ENCODE results near the gene TAPBP. TPM values are rescaled to one million over a fixed set of nuclear protein-coding genes. Genes with fewer than 3 reads are reported as not detected.

Gene TAPBP
- total and polyA plus RNA-seq, 9 donors = 16.0 to 28.4 (median 21.1) TPM

Other genes with a start within 250 kb of the TAPBP start
- gene HLA-DPA1, start 240.4 kb downstream of the TAPBP start, total RNA-seq = 18.6 TPM
- 10 to 100 TPM; 11.4 to 18.7 (median 14.3) TPM for gene HLA-DPA1, start 240.4 kb downstream of the TAPBP start, polyA plus RNA-seq (ENCODE audit: insufficient read depth in 1 of 8, insufficient read length in 8 of 8, low replicate concordance in 1 of 8)
- 12.1 TPM for gene HLA-DPB1, start 238.1 kb downstream of the TAPBP start, total RNA-seq
- 10 to 100 TPM in 5 of 8 donors, 1 to 10 TPM in 3; 7.9 to 15.8 (median 11.1) TPM for gene HLA-DPB1, start 238.1 kb downstream of the TAPBP start, polyA plus RNA-seq (ENCODE audit: insufficient read depth in 1 of 8, insufficient read length in 8 of 8, low replicate concordance in 1 of 8)
- gene COL11A2, start 121.6 kb downstream of the TAPBP start, total RNA-seq = 172 TPM
- gene COL11A2, start 121.6 kb downstream of the TAPBP start, polyA plus RNA-seq (ENCODE audit: insufficient read depth in 1 of 8, insufficient read length in 8 of 8, low replicate concordance in 1 of 8) = 100 to 1,000 TPM in 2 of 8 donors, 10 to 100 TPM in 6; 35.8 to 245 (median 53.2) TPM
- 22.9 TPM for gene RXRB, start 113.4 kb downstream of the TAPBP start, total RNA-seq
- gene RXRB, start 113.4 kb downstream of the TAPBP start, polyA plus RNA-seq (ENCODE audit: insufficient read depth in 1 of 8, insufficient read length in 8 of 8, low replicate concordance in 1 of 8) = 10 to 100 TPM; 38.2 to 44.4 (median 40.8) TPM
- gene SLC39A7, start 113.2 kb downstream of the TAPBP start, total RNA-seq = 66.1 TPM
- gene SLC39A7, start 113.2 kb downstream of the TAPBP start, polyA plus RNA-seq (ENCODE audit: insufficient read depth in 1 of 8, insufficient read length in 8 of 8, low replicate concordance in 1 of 8) = 100 to 1,000 TPM in 4 of 8 donors, 10 to 100 TPM in 4; 82.1 to 136 (median 96.4) TPM
- gene HSD17B8, start 109.4 kb downstream of the TAPBP start, total RNA-seq = 12.1 TPM
- 10 to 100 TPM in 6 of 8 donors, 1 to 10 TPM in 2; 7.8 to 15.1 (median 11.0) TPM for gene HSD17B8, start 109.4 kb downstream of the TAPBP start, polyA plus RNA-seq (ENCODE audit: insufficient read depth in 1 of 8, insufficient read length in 8 of 8, low replicate concordance in 1 of 8)
- gene RING1, start 105.6 kb downstream of the TAPBP start, total RNA-seq = 22.8 TPM
- 10 to 100 TPM; 33.6 to 46.6 (median 38.7) TPM for gene RING1, start 105.6 kb downstream of the TAPBP start, polyA plus RNA-seq (ENCODE audit: insufficient read depth in 1 of 8, insufficient read length in 8 of 8, low replicate concordance in 1 of 8)
- 26.1 TPM for gene VPS52, start 42.2 kb downstream of the TAPBP start, total RNA-seq
- gene VPS52, start 42.2 kb downstream of the TAPBP start, polyA plus RNA-seq (ENCODE audit: insufficient read depth in 1 of 8, insufficient read length in 8 of 8, low replicate concordance in 1 of 8) = 10 to 100 TPM; 31.8 to 52.1 (median 36.7) TPM
- 7,994 TPM for gene RPS18, start 42.0 kb downstream of the TAPBP start, total RNA-seq
- gene RPS18, start 42.0 kb downstream of the TAPBP start, polyA plus RNA-seq (ENCODE audit: insufficient read depth in 1 of 8, insufficient read length in 8 of 8, low replicate concordance in 1 of 8) = 1,000 to 10,000 TPM; 4,705 to 6,376 (median 5,238) TPM
- gene B3GALT4, start 37.0 kb downstream of the TAPBP start, total RNA-seq = 2.2 TPM
- gene B3GALT4, start 37.0 kb downstream of the TAPBP start, polyA plus RNA-seq (ENCODE audit: insufficient read depth in 1 of 8, insufficient read length in 8 of 8, low replicate concordance in 1 of 8) = 1 to 10 TPM; 1.5 to 2.6 (median 1.9) TPM
- gene WDR46, start 24.8 kb downstream of the TAPBP start, total RNA-seq = 50.1 TPM
- gene WDR46, start 24.8 kb downstream of the TAPBP start, polyA plus RNA-seq (ENCODE audit: insufficient read depth in 1 of 8, insufficient read length in 8 of 8, low replicate concordance in 1 of 8) = 10 to 100 TPM; 60.9 to 81.5 (median 74.5) TPM
- gene PFDN6, start 24.5 kb downstream of the TAPBP start, total RNA-seq = 41.4 TPM
- gene PFDN6, start 24.5 kb downstream of the TAPBP start, polyA plus RNA-seq (ENCODE audit: insufficient read depth in 1 of 8, insufficient read length in 8 of 8, low replicate concordance in 1 of 8) = 10 to 100 TPM; 45.9 to 57.6 (median 49.4) TPM
- gene RGL2, start 15.1 kb downstream of the TAPBP start, total RNA-seq = 28.4 TPM
- gene RGL2, start 15.1 kb downstream of the TAPBP start, polyA plus RNA-seq (ENCODE audit: insufficient read depth in 1 of 8, insufficient read length in 8 of 8, low replicate concordance in 1 of 8) = 10 to 100 TPM; 51.0 to 68.3 (median 57.1) TPM
- gene ZBTB22, start 3.7 kb upstream of the TAPBP start, total RNA-seq = 14.0 TPM
- 10 to 100 TPM; 13.7 to 18.6 (median 15.9) TPM for gene ZBTB22, start 3.7 kb upstream of the TAPBP start, polyA plus RNA-seq (ENCODE audit: insufficient read depth in 1 of 8, insufficient read length in 8 of 8, low replicate concordance in 1 of 8)
- gene DAXX, start 8.9 kb upstream of the TAPBP start, total RNA-seq = 22.3 TPM
- 10 to 100 TPM; 28.2 to 44.3 (median 36.8) TPM for gene DAXX, start 8.9 kb upstream of the TAPBP start, polyA plus RNA-seq (ENCODE audit: insufficient read depth in 1 of 8, insufficient read length in 8 of 8, low replicate concordance in 1 of 8)
- 10.5 TPM for gene KIFC1, start 77.7 kb upstream of the TAPBP start, total RNA-seq
- 10 to 100 TPM; 19.3 to 37.6 (median 26.0) TPM for gene KIFC1, start 77.7 kb upstream of the TAPBP start, polyA plus RNA-seq (ENCODE audit: insufficient read depth in 1 of 8, insufficient read length in 8 of 8, low replicate concordance in 1 of 8)
- 26.3 TPM for gene PHF1, start 96.9 kb upstream of the TAPBP start, total RNA-seq
- gene PHF1, start 96.9 kb upstream of the TAPBP start, polyA plus RNA-seq (ENCODE audit: insufficient read depth in 1 of 8, insufficient read length in 8 of 8, low replicate concordance in 1 of 8) = 10 to 100 TPM; 41.6 to 56.0 (median 47.5) TPM
- 103 TPM for gene CUTA, start 104.0 kb upstream of the TAPBP start, total RNA-seq
- gene CUTA, start 104.0 kb upstream of the TAPBP start, polyA plus RNA-seq (ENCODE audit: insufficient read depth in 1 of 8, insufficient read length in 8 of 8, low replicate concordance in 1 of 8) = 100 to 1,000 TPM; 132 to 161 (median 146) TPM
- 4.5 TPM for gene SYNGAP1, start 106.0 kb upstream of the TAPBP start, total RNA-seq
- gene SYNGAP1, start 106.0 kb upstream of the TAPBP start, polyA plus RNA-seq (ENCODE audit: insufficient read depth in 1 of 8, insufficient read length in 8 of 8, low replicate concordance in 1 of 8) = 10 to 100 TPM; 12.9 to 42.6 (median 20.2) TPM
- gene ZBTB9, start 140.5 kb upstream of the TAPBP start, total RNA-seq = 4.7 TPM
- gene ZBTB9, start 140.5 kb upstream of the TAPBP start, polyA plus RNA-seq (ENCODE audit: insufficient read depth in 1 of 8, insufficient read length in 8 of 8, low replicate concordance in 1 of 8) = 1 to 10 TPM; 6.2 to 9.0 (median 8.0) TPM

Data from muscle of leg (tissue), 9 donors.